NB4 (cell line): ENCODE measurements around the gene MYRF.

ENCODE experiments used
- CTCF ChIP-seq: IDR thresholded peaks from one replicate; pipeline ENCODE4 v1.5.1; 2012; ENCODE audit warnings: low read depth, low read length
- POLR2A ChIP-seq: IDR thresholded peaks from 2 replicates; pipeline ENCODE4 v1.6.1; 2011; ENCODE audit warnings: mild to moderate bottlenecking; ENCODE audit not compliant: insufficient read length; ENCODE audit errors: extremely low read depth

DNA sequence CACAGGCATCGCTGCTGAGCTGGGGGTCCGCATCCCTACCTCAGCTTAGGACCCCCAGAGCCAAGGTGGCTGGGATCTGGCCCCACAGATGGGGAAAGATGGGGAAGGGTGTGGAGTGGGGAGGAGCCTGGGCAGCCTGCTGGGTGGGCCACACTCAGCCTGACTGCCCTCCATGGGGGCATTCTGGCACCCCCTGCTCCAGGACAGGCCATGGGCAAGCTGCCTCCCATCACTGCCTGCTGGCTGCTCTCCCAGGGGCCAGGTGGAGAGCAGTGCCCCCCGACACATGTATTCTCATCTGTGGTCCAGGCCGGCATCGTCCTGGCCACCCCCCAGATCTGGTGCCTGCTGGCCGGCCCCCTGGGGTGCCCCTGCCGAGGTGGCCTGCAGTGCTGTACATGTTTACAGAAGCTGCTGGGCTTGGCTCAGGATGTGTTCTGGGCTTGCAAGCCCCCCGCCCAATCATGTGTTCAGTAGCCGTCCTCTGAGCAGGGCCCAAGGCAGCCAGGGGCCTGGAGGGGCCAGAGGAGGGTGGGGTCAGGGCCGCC, 7.8 kb upstream of the MYRF start:
- no peak for TF ChIP-seq CTCF
- no peak for TF ChIP-seq POLR2A
